GM23338 (cell line): ENCODE measurements around the gene CCSER2. TPM values are rescaled to one million over a fixed set of nuclear protein-coding genes. Genes with fewer than 3 reads are reported as not detected.

Experiments
- ATAC-seq: fragments of 200-7000 bp; cut with Tn5 transposase; 3 replicates; pipeline ENCODE4 v1.9.1; 2020
- DNase-seq: peaks from one replicate; pipeline ENCODE4 v3.0.0-alpha.2; 2015; ENCODE audit warnings: low spot score
- H2AFZ ChIP-seq: fragments of 200-600 bp; sonication (generic); 2 replicates; pipeline ENCODE4 v1.8.0; 2016; ENCODE audit warnings: antibody characterized with exemption, mild to moderate bottlenecking, moderate library complexity
- H3F3A ChIP-seq: fragments of 200-600 bp; sonication (generic); replicated peaks from 2 replicates; pipeline ENCODE4 v1.8.0; 2017; ENCODE audit warnings: antibody characterized with exemption, mixed run types, low read depth
- H3K27ac ChIP-seq: fragments of 200-600 bp; sonication (generic); 2 replicates; pipeline ENCODE4 v1.6.1; 2016; ENCODE audit warnings: low read depth
- H3K27me3 ChIP-seq: fragments of 200-600 bp; sonication (generic); 2 replicates; pipeline ENCODE4 v1.8.0; 2016; ENCODE audit warnings: mild to moderate bottlenecking, mixed run types, moderate library complexity; ENCODE audit not compliant: insufficient read depth
- H3K36me3 ChIP-seq: fragments of 200-600 bp; sonication (generic); 2 replicates; pipeline ENCODE4 v1.8.0; 2016; ENCODE audit warnings: mild to moderate bottlenecking; ENCODE audit not compliant: insufficient read depth
- H3K4me1 ChIP-seq: fragments of 200-600 bp; sonication (generic); 2 replicates; pipeline ENCODE4 v1.8.0; 2016; ENCODE audit warnings: mild to moderate bottlenecking, moderate library complexity; ENCODE audit not compliant: insufficient read depth
- H3K4me2 ChIP-seq: fragments of 200-600 bp; sonication (generic); 2 replicates; pipeline ENCODE4 v1.7.1; 2017; ENCODE audit warnings: mixed run types
- H3K4me3 ChIP-seq: fragments of 200-600 bp; sonication (generic); 2 replicates; pipeline ENCODE4 v1.6.1; 2016; ENCODE audit warnings: mixed run types
- H3K79me2 ChIP-seq: fragments of 200-600 bp; sonication (generic); replicated peaks from 2 replicates; pipeline ENCODE4 v1.8.0; 2017; ENCODE audit warnings: mild to moderate bottlenecking; ENCODE audit not compliant: insufficient read depth
- H3K9me2 ChIP-seq: fragments of 200-600 bp; sonication (generic); 2 replicates; pipeline ENCODE4 v1.8.0; 2017; ENCODE audit not compliant: insufficient read depth
- H4K20me1 ChIP-seq: fragments of 200-600 bp; sonication (generic); replicated peaks from 2 replicates; pipeline ENCODE4 v1.8.0; 2017; ENCODE audit warnings: mild to moderate bottlenecking; ENCODE audit not compliant: insufficient read depth
- H3K27ac Mint-ChIP-seq: 2 replicates; pipeline ENCODE4 v1.8.0; 2020; ENCODE audit warnings: inconsistent platforms, mild to moderate bottlenecking, moderate library complexity, mixed read lengths
- H3K27me3 Mint-ChIP-seq: 3 replicates; pipeline ENCODE4 v1.8.0; 2022; ENCODE audit warnings: low read depth, mild to moderate bottlenecking, moderate library complexity, mixed read lengths, inconsistent platforms; ENCODE audit not compliant: insufficient read depth, poor library complexity
- H3K36me3 Mint-ChIP-seq: 3 replicates; pipeline ENCODE4 v1.8.0; 2021; ENCODE audit warnings: low read depth, mild to moderate bottlenecking, inconsistent platforms, moderate library complexity, mixed read lengths
- H3K4me1 Mint-ChIP-seq: 3 replicates; pipeline ENCODE4 v1.8.0; 2020; ENCODE audit warnings: mild to moderate bottlenecking, inconsistent platforms, mixed read lengths
- H3K4me3 Mint-ChIP-seq: 3 replicates; pipeline ENCODE4 v1.8.0; 2021; ENCODE audit warnings: moderate library complexity, mild to moderate bottlenecking, inconsistent platforms, mixed read lengths
- H3K9me3 Mint-ChIP-seq: 3 replicates; pipeline ENCODE4 v1.8.0; 2020; ENCODE audit warnings: moderate library complexity, mild to moderate bottlenecking, inconsistent platforms, mixed read lengths
- CREB1 ChIP-seq: fragments of 250-450 bp; sonication (Bioruptor Pico); IDR thresholded peaks from 2 replicates; pipeline ENCODE4 v1.5.0; 2020; ENCODE audit warnings: low read depth, mild to moderate bottlenecking, moderate library complexity
- EZH2 ChIP-seq: fragments of 200-600 bp; sonication (generic); IDR thresholded peaks from one replicate; pipeline ENCODE4 v1.8.0; 2017; ENCODE audit warnings: antibody characterized with exemption, mild to moderate bottlenecking, low read depth; ENCODE audit not compliant: unreplicated experiment
- EZH2phosphoT487 ChIP-seq: fragments of 200-600 bp; sonication (generic); IDR thresholded peaks from one replicate; pipeline ENCODE4 v1.8.1; 2018; ENCODE audit warnings: antibody characterized with exemption; ENCODE audit not compliant: unreplicated experiment
- JUNB ChIP-seq: IDR thresholded peaks from one replicate; pipeline ENCODE4 v1.6.1; 2016; ENCODE audit warnings: antibody characterized with exemption; ENCODE audit not compliant: unreplicated experiment
- NANOG ChIP-seq: IDR thresholded peaks from 2 replicates; pipeline ENCODE4 v1.6.1; 2016; ENCODE audit warnings: antibody characterized with exemption, borderline replicate concordance
- POLR2AphosphoS5 ChIP-seq: IDR thresholded peaks from 2 replicates; pipeline ENCODE4 v1.6.1; 2016; ENCODE audit warnings: antibody characterized with exemption, low read depth
- REST ChIP-seq: IDR thresholded peaks from one replicate; pipeline ENCODE4 v1.6.1; 2018; ENCODE audit warnings: antibody characterized with exemption; ENCODE audit not compliant: unreplicated experiment
- STAT1 ChIP-seq: IDR thresholded peaks from one replicate; pipeline ENCODE4 v1.6.1; 2016; ENCODE audit warnings: antibody characterized with exemption; ENCODE audit not compliant: unreplicated experiment
- ZNF114 ChIP-seq: fragments of 250-450 bp; sonication (Bioruptor Pico); IDR thresholded peaks from 2 replicates; pipeline ENCODE4 v1.5.0; 2020; ENCODE audit warnings: mild to moderate bottlenecking, moderate library complexity
- ZNF462 ChIP-seq: fragments of 250-450 bp; sonication (Bioruptor Pico); IDR thresholded peaks from 2 replicates; pipeline ENCODE4 v1.5.0; 2020; ENCODE audit warnings: mild to moderate bottlenecking, moderate library complexity
- polyA plus RNA-seq: library from polyadenylated mRNA; unstranded; fragments of >200 nt; fragmentation: Nextera tagmentation; extraction: Ambion mirVana; gene quantifications from 2 replicates; pipeline ENCODE4 v1.2.1, GENCODE V29; 2016
- total RNA-seq: library from RNA; depleted of rRNA; stranded (reverse); fragments of >200 nt; shearing (Covaris generic); gene quantifications from 2 replicates; pipeline ENCODE4 v1.2.3, GENCODE V29; 2014

The CCSER2 gene
- total and polyA plus RNA-seq, 2 experiments from 2014 or later: 30.6 to 37.2 TPM

- TF ChIP-seq NANOG: no peak
- TF ChIP-seq EZH2: no peak
- no peak for TF ChIP-seq ZNF114 (CRISPR knock-in tag)
- TF ChIP-seq EZH2phosphoT487: no peak
- no peak for TF ChIP-seq STAT1
- TF ChIP-seq REST: no peak
- no peak for TF ChIP-seq POLR2AphosphoS5
- TF ChIP-seq CREB1: no peak
These were observed 14.1 kb upstream of the CCSER2 start (continued) for GRCh38 chr10:84314275-84314674.

GRCh38 chr10:84317174-84317573 is 11.2 kb upstream of the CCSER2 start:
- no peaks in the 10 kb centered on the region for H3F3A ChIP-seq
- H3K4me1 ChIP-seq: 0 out of 2 replicates have a peak, but pooled peaks cover 6% of the 10 kb centered on the region
- TF ChIP-seq EZH2 (no peak), STAT1 (no peak), REST (no peak), NANOG (no peak), ZNF462 (no peak), JUNB (no peak), POLR2AphosphoS5 (no peak), CREB1 (no peak), EZH2phosphoT487 (no peak), ZNF114 (CRISPR knock-in tag) (no peak)

More at GRCh38 chr10:84317174-84317573, 11.2 kb upstream of the CCSER2 start:
- peaks cover 13% of the 10 kb centered on the region for H3K4me1 Mint-ChIP-seq
- no peak overlapping the region for H3K4me3 Mint-ChIP-seq
- ATAC-seq (no peak), DNase-seq (no peak)
- Histone ChIP-seq H2AFZ (no peak overlapping the region), H4K20me1 (no peaks in the 10 kb centered on the region), H3K27ac (no peak overlapping the region), H3K36me3 (no peaks in the 10 kb centered on the region), H3K79me2 (no peaks in the 10 kb centered on the region), H3K4me2 (no peak overlapping the region), H3K4me3 (no peak overlapping the region), H3K27me3 (no peaks in the 10 kb centered on the region), H3K9me2 (no peaks in the 10 kb centered on the region)
- no peak overlapping the region for H3K27ac Mint-ChIP-seq
- H3K36me3 Mint-ChIP-seq: no peaks in the 10 kb centered on the region
- peaks cover 4% of the 10 kb centered on the region for H3K27me3 Mint-ChIP-seq
- no peaks in the 10 kb centered on the region; the same call in 2 of the 3 replicates for H3K9me3 Mint-ChIP-seq
